NCI-H1105 (cell line): Measurements from ENCODE around the gene STAMBPL1.
A peak's percentile ranks its signal among the peaks of the same experiment; 100 is the strongest.
"Not testable (repeated sequence)": the region's sequence is repeated elsewhere in the genome, so short reads cannot be mapped to it uniquely, and the experiment has no call there.

Experiments
- DNase-seq: peaks from one replicate; lab custom pipeline; 2025; lab: John Stamatoyannopoulos, UW

The STAMBPL1 gene

DNA sequence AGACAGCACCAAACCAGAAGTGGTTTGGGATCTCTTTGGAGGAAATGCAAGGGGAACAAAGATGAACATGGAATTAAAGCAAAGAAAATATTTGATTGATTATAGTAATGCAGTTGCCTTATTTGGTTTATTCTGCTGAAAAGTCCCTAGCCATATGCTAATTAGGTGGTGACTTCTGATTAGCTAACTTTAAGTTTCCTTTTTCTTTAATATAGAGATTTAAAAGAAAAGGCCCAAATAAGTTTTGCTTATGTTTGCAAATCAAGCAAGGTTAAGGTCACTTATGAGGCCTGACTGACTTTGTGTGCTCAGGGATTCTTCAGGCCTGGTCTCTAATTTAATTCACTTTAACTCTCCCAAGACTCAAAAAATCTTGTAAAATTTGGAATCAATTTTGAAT is 22.2 kb upstream of the STAMBPL1 start:
- DNase-seq = no peak

GRCh38 chr10:88858491-88858890 is 21.6 kb upstream of the STAMBPL1 start:
- DNase-seq = no peak

GRCh38 chr10:88861036-88861435 is 19.0 kb upstream of the STAMBPL1 start:
- DNase-seq = no peak

GRCh38 chr10:88865281-88865876 is 14.7 kb upstream of the STAMBPL1 start:
- DNase-seq = no peak

DNA sequence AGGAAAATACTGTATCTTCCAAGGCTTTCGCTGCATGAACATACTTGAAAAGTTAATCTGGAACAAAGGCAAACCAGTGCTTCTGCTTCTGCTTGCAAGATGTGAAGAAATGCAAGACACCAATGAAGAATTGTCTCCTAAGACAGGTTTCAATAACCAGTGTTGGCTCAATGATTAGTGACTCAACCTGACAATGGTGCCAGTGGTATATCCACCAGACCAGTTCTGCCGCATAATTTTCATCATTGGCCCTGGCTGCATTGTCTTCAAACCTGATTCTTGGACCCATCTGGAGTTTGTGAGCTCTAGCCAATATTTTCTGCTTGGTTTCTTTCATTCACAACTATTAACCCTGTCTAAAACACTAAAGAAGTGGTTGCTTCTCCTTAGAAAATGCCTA is 13.6 kb upstream of the STAMBPL1 start:
- no peak for DNase-seq

DNA sequence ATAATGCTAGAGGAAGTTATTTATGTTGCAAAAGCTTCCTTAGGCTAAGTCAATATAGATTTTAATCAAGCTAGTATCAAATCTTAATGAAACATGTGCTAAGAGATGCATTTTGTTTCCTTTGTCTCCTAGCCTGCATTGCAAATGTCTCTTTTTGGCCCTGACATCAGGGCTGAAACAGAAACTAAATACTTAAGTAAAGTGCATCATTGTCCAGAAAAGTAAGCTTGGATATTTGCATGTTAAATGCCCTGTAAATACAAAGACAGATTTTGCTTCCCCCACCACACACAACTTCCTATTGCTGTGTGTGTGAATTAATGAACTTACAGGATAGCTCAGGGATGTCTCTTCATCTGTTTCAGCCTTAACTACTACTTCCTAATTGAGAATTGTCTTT is 10.0 kb upstream of the STAMBPL1 start:
- DNase-seq = no peak

DNA sequence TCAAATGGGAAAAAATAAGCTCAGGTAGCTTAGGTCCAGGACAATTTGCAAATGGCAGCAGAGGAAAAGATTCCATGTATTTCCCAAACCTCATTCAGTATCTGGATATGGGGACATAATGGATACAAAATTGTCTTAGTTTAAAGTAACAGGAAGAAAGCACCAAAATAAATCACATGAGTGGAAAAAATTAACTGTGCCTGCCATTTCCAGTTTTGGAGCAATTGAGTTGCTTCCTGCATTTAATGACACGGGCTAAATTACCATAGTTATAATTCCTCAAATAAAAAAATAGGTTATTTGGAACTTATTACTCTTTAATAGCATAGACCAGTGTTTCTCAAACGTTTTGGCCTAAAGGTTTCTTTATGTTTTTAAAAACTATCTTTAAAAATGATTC is 6.3 kb upstream of the STAMBPL1 start:
- DNase-seq = no peak

DNA sequence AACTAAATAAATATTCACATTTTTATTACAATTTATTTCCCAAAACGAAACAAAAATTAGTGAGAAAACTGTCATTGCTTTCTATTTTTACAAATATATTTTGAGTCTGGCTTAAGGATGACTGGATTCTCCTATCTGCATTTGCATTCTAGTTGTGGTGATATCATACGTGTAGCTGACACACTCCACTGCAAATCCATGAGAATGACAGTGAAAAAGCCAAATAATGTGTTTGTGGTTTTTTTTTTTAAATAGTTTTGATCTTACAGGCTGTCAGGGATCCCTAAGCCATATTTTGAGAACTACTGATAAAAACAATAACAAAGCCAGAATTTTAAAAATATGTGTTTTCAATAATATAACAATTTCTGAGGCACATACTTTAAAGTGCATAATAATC is 5.8 kb upstream of the STAMBPL1 start:
- DNase-seq = no peak

DNA sequence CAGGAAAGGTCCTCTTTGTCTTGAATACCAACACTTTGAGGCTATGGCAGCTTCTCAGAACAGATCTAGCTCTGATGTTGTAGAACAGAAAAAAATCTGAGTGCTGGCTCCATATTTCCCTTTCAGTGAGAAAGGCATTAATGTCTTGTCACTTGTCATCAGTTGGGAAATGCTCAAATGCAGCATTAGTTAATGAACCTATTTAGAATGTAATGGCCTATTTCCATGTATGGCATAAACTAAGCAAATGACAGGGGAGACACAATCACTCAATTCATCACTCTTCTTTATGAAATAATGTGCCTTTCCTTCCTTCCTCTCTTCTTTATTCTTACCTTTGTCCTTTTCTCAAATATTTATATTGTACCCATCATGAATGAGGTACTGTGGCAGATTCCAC is 5.0 kb upstream of the STAMBPL1 start:
- DNase-seq = no peak

DNA sequence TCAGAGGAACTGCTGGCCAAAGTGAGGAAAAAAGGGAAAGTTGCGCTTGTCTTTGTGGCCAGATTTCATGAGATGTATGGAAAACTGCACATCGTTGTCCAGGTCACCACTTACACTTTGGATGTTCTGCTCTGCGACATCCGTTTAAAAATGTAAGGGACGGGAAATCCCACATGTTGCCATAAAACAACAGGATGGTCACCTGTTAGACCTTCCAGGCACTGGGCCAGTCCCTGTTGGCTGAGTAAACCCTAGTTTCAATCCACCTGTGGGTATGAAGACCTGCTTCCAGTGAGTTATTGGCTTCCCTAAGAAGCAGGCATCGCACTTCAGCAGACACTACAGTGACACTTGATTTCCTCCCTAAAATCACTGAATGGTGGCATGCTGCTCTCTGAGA is 2.7 kb upstream of the STAMBPL1 start:
- no peak for DNase-seq

- DNase-seq = peak; percentile 33
These were observed 434 bp downstream of the STAMBPL1 start for GRCh38 chr10:88880282-88881076.

DNA sequence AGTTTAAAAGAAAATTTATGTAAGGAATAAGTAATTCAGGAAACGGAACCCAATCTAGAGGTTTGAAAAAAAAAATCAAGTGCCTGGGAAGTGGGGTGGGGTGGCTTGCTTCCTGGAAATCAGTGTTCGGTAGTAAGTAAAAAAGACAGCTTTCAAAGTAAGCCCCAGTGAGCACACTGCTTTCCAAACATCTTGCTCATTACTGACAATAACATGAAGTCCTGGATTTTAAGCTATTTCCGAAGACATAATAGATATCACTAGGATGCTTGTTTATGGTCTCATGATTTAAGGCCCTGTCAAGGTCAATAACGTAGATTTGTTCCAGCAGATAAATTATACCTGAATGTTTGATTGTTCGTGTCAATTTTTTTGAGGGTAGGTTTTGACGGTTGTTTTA is 1.3 kb downstream of the STAMBPL1 start:
- DNase-seq = no peak

DNA sequence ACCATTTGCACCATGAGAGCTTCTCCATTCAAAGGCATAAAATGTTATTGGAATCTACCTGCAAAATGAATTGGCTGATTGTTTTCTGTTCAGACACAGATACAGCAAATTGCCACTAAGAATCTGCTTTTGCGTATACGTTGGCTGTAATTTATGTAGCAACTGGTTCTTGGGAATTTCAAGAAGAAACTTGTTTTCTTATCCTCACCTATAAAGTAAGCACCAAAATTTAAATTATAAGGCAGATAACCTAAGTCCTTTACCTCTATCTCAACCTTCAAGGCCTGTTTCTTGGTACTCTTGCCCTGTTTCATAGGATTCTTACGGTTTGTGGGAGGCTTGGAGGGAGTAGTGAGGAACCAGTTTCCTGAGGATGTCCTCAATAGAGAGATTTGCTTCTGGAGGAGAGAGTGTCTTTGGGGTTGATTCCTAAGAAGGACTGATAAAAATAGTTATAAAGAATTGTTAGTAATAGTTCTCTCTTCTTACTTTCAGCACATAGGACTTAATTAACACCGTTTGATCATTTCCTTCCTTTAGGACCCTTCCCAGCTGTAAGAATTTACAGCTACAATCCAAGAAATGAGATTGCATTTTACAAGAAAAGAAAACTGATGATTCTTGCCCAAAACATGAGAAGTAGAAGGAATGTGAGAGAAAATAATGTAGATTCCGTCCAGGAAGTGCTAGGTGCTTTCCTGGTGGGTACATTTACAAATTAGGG is 2.0 kb downstream of the STAMBPL1 start:
- DNase-seq = no peak

DNA sequence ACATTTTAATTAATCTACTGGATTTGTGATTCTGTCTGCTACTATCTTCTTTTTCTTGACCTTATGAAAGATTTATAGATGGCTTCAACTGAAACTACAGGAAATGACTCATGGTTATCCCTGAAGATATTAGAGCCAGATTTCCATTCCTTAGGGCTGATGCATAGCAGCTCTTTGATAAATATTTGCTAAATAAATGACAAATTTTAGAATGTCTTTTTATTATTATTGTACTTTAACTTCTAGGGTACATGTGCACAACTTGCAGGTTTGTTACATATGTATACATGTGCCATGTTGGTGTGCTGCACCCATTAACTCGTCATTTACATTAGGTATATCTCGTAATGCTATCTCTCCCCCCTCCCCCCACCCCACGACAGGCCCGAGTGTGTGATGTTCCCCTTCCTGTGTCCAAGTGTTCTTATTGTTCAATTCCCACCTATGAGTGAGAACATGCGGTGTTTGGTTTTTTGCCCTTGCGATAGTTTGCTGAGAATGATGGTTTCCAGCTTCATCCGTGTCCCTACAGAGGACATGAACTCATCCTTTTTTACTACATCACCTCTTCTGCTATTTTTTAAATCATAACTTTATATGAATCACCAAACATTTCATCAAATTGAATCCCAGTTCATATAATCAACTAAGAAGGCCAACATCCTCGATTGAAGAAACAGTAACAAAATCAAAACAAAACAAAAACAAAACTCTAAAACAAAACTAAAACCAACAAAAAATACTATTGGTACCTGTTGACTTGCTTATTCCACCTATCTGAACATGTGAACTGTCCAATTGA is 2.8 kb downstream of the STAMBPL1 start:
- not testable (repeated sequence) for DNase-seq

DNA sequence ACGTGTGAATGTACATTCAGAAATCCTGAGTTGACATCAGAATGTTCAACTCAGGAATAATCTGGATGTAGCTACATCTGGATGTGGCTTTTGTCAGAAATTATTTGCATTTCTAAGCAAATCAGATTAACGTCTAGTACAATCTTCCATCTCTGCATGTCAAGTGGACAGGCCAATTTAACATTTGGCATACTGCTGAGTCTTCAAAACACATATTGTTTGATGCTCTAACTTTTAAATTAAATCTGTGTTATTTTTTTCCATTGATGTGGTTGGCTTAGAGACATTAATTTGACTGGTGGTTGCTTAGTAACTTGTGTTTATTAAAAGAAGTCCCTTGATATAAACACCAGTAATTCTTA is 3.4 kb downstream of the STAMBPL1 start:
- no peak for DNase-seq

DNA sequence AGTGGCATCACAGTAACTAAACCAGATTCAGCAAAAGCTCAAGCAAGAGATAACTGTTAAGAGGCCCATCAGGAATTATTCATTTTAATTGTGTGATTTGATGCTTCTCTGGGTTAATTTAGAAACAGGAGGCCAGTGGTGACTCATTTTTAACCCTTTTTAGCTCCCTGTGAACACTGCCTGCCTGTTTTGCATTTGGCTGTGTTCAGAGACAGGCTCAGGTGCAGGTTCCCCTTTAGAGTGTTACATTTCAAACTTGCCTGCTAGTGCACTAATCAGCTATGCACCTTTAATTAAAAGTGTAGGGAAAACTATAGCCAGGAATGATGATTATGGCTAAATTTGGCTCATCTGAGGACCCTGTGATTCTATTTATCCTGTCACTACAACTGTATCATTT is 6.5 kb downstream of the STAMBPL1 start:
- no peak for DNase-seq

DNA sequence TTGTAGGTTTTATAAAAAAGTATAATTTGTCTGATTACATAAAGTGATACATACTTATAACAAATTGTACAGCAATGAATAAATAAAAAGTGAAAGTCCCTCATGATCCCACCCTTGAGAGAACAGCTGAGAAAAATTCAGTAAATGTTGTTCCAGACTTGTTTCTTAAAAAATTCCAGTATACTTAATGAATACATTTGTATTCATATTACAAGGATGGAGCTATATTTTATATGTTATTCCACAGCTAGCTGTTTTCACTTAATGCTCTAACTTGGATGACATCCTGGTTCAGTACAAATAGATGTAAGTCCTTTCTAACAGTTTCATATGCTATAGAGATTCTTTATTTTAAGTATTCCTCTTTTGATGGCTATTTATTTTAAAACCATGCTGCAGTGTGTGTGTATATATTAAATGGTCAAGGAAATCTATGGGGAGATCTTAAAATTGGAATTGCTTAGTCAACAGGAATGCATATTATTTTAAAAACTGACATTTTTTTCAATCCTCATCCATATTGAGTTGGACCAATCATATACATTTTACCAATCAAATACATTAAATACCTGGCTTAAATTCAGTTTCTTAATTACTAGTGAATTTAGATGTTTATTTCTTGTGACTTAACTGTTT is 8.9 kb downstream of the STAMBPL1 start:
- DNase-seq = no peak

- no peak for DNase-seq
These were observed 9.7 kb downstream of the STAMBPL1 start for GRCh38 chr10:88889559-88890337.

GRCh38 chr10:88890681-88891381 is 10.8 kb downstream of the STAMBPL1 start:
- DNase-seq = no peak

GRCh38 chr10:88892222-88892967 is 12.3 kb downstream of the STAMBPL1 start:
- DNase-seq = no peak
